ENCODE results near the gene CHRDL2. TPM values are rescaled to one million over a fixed set of nuclear protein-coding genes. Genes with fewer than 3 reads are reported as not detected.

The CHRDL2 gene
- total RNA-seq, 1 donor from 2014 or later = not detected

- no peak for DNase-seq
Observed at GRCh38 chr11:74710281-74710938, 20.8 kb downstream of the CHRDL2 start.

- no peak for DNase-seq
Observed at GRCh38 chr11:74709175-74709574, 22.1 kb downstream of the CHRDL2 start.

GRCh38 chr11:74707602-74708510 is 23.4 kb downstream of the CHRDL2 start:
- no peak for DNase-seq

- no peak for DNase-seq
Observed at GRCh38 chr11:74707182-74707581, 24.0 kb downstream of the CHRDL2 start.

GRCh38 chr11:74703211-74703610 is 28.0 kb downstream of the CHRDL2 start:
- DNase-seq = no peak

- DNase-seq = no peak
Observed at GRCh38 chr11:74702383-74703007, 28.7 kb downstream of the CHRDL2 start.

GRCh38 chr11:74701351-74701750 is 29.9 kb downstream of the CHRDL2 start:
- DNase-seq = no peak

GRCh38 chr11:74699615-74700396 is 31.4 kb downstream of the CHRDL2 start:
- no peak for DNase-seq

- DNase-seq = no peak
Observed at GRCh38 chr11:74697722-74698121, 33.5 kb downstream of the CHRDL2 start.

GRCh38 chr11:74696939-74697675 is 34.1 kb downstream of the CHRDL2 start:
- DNase-seq = no peak

- no peak for DNase-seq
Observed at GRCh38 chr11:74696500-74696899, 34.7 kb downstream of the CHRDL2 start.

GRCh38 chr11:74695705-74696280 is 35.4 kb downstream of the CHRDL2 start:
- DNase-seq = no peak

- DNase-seq = no peak
Observed at GRCh38 chr11:74694136-74694930, 36.9 kb downstream of the CHRDL2 start.

GRCh38 chr11:74693531-74693930 is 37.7 kb downstream of the CHRDL2 start:
- DNase-seq = no peak

- DNase-seq = no peak
Observed at GRCh38 chr11:74691755-74692154, 39.5 kb downstream of the CHRDL2 start.

GRCh38 chr11:74689666-74690065 is 41.6 kb downstream of the CHRDL2 start:
- DNase-seq = no peak

- DNase-seq = no peak
Observed at GRCh38 chr11:74687237-74688023, 43.8 kb downstream of the CHRDL2 start.

GRCh38 chr11:74686792-74687191 is 44.4 kb downstream of the CHRDL2 start:
- DNase-seq = no peak

GRCh38 chr11:74685905-74686304 is 45.3 kb downstream of the CHRDL2 start:
- no peak for DNase-seq

GRCh38 chr11:74685338-74685737 is 45.9 kb downstream of the CHRDL2 start:
- no peak for DNase-seq
